Mononuclear cell (primary cell): ENCODE data around the gene ASRGL1. TPM values are rescaled to one million over a fixed set of nuclear protein-coding genes. Genes with fewer than 3 reads are reported as not detected.

Source experiments
- H3K27me3 ChIP-seq: 2 replicates; pipeline ENCODE4 v1.6.0; 2011; ENCODE audit warnings: low read length, control low read depth; ENCODE audit not compliant: insufficient read depth
- H3K4me1 ChIP-seq: 2 replicates; pipeline ENCODE4 v1.5.1; 2011; ENCODE audit warnings: mild to moderate bottlenecking, low read length, control low read depth; ENCODE audit not compliant: insufficient read depth
- H3K4me3 ChIP-seq: 2 replicates; pipeline ENCODE4 v1.5.1; 2011; ENCODE audit warnings: mild to moderate bottlenecking, low read length, moderate library complexity
- H3K9me3 ChIP-seq: 2 replicates; pipeline ENCODE4 v1.5.1; 2011; ENCODE audit warnings: low read depth, mild to moderate bottlenecking, control low read depth, low read length
- total RNA-seq: library from RNA; depleted of rRNA; stranded (reverse); fragments of >200 nt; gene quantifications from one replicate; pipeline ENCODE4 v1.2.3, GENCODE V29; 2012

The ASRGL1 gene
- total RNA-seq, 1 donor, result 6.0 TPM

- Histone ChIP-seq H3K4me3 (no peak overlapping the region), H3K9me3 (no peaks in the 10 kb centered on the region), H3K4me1 (peaks cover 99% of the 10 kb centered on the region), H3K27me3 (no peaks in the 10 kb centered on the region)
Observed at GRCh38 chr11:62430425-62430824, 93.2 kb downstream of the ASRGL1 start.

GRCh38 chr11:62431171-62431901 is 94.1 kb downstream of the ASRGL1 start:
- Histone ChIP-seq H3K9me3 (no peaks in the 10 kb centered on the region), H3K4me1 (peaks cover 100% of the 10 kb centered on the region), H3K27me3 (no peaks in the 10 kb centered on the region), H3K4me3 (no peak overlapping the region)

GRCh38 chr11:62432695-62433094 is 95.4 kb downstream of the ASRGL1 start:
- no peak overlapping the region for H3K4me3 ChIP-seq
- no peaks in the 10 kb centered on the region for H3K9me3 ChIP-seq
- H3K27me3 ChIP-seq, result no peaks in the 10 kb centered on the region
- peaks cover 86% of the 10 kb centered on the region for H3K4me1 ChIP-seq

GRCh38 chr11:62433141-62433903 is 96.1 kb downstream of the ASRGL1 start:
- H3K27me3 ChIP-seq, result no peaks in the 10 kb centered on the region
- H3K9me3 ChIP-seq, result no peaks in the 10 kb centered on the region
- H3K4me1 ChIP-seq, result peaks cover 80% of the 10 kb centered on the region
- no peak overlapping the region for H3K4me3 ChIP-seq

- peaks cover 74% of the 10 kb centered on the region for H3K4me1 ChIP-seq
Observed at GRCh38 chr11:62433904-62434276, 96.6 kb downstream of the ASRGL1 start.

GRCh38 chr11:62435846-62436660 is 98.8 kb downstream of the ASRGL1 start:
- H3K4me3 ChIP-seq, result no peak overlapping the region
- H3K4me1 ChIP-seq, result peaks cover 65% of the 10 kb centered on the region
- H3K27me3 ChIP-seq, result no peaks in the 10 kb centered on the region
- no peaks in the 10 kb centered on the region for H3K9me3 ChIP-seq

More at GRCh38 chr11:62433904-62434276, 96.6 kb downstream of the ASRGL1 start:
- no peaks in the 10 kb centered on the region for H3K27me3 ChIP-seq
- H3K9me3 ChIP-seq, result no peaks in the 10 kb centered on the region
- no peak overlapping the region for H3K4me3 ChIP-seq

GRCh38 chr11:62437616-62438015 is 100.4 kb downstream of the ASRGL1 start:
- no peak overlapping the region for H3K4me3 ChIP-seq
- H3K4me1 ChIP-seq, result peaks cover 51% of the 10 kb centered on the region
- H3K9me3 ChIP-seq, result no peaks in the 10 kb centered on the region
- H3K27me3 ChIP-seq, result no peaks in the 10 kb centered on the region

GRCh38 chr11:62438641-62439040 is 101.4 kb downstream of the ASRGL1 start:
- no peaks in the 10 kb centered on the region for H3K9me3 ChIP-seq
- no peaks in the 10 kb centered on the region for H3K27me3 ChIP-seq

GRCh38 chr11:62439785-62440602 is 102.7 kb downstream of the ASRGL1 start:
- Histone ChIP-seq H3K4me1 (peaks cover 49% of the 10 kb centered on the region), H3K4me3 (no peak overlapping the region), H3K9me3 (no peaks in the 10 kb centered on the region)

More at GRCh38 chr11:62438641-62439040, 101.4 kb downstream of the ASRGL1 start:
- H3K4me3 ChIP-seq, result no peak overlapping the region
- H3K4me1 ChIP-seq, result peaks cover 50% of the 10 kb centered on the region

More at GRCh38 chr11:62439785-62440602, 102.7 kb downstream of the ASRGL1 start:
- H3K27me3 ChIP-seq, result no peaks in the 10 kb centered on the region

Other genes starting within 250 kb of the ASRGL1 start
- 10.3 TPM for gene INCENP, start 213.4 kb upstream of the ASRGL1 start, total RNA-seq
- gene SCGB1D1, start 147.2 kb upstream of the ASRGL1 start, total RNA-seq, result not detected
- not detected for gene SCGB2A1, start 128.8 kb upstream of the ASRGL1 start, total RNA-seq
- gene SCGB1D2, start 95.2 kb upstream of the ASRGL1 start, total RNA-seq, result not detected
- not detected for gene SCGB2A2, start 67.3 kb upstream of the ASRGL1 start, total RNA-seq
- gene SCGB1D4, start 38.4 kb upstream of the ASRGL1 start, total RNA-seq, result not detected
- gene SCGB1A1, start 81.6 kb downstream of the ASRGL1 start, total RNA-seq, result not detected
- gene AHNAK, start 209.4 kb downstream of the ASRGL1 start, total RNA-seq, result 281 TPM
- 2,066 TPM for gene EEF1G, start 236.4 kb downstream of the ASRGL1 start, total RNA-seq